K562 (cell line): Measurements from ENCODE around the gene CTTNBP2. TPM values are rescaled to one million over a fixed set of nuclear protein-coding genes. Genes with fewer than 3 reads are reported as not detected.

Experiments used
- ATF1 ChIP-seq, 2 experiments: fragments of 450-650 bp in 1 of 2; IDR thresholded peaks; 2 replicates each; pipeline ENCODE4 v1.6.1; 2016; ENCODE audit warnings: missing compliant biosample characterization in 1 of 2, missing genetic modification characterization in 1 of 2
- BRF2 ChIP-seq: IDR thresholded peaks from 3 replicates; pipeline ENCODE4 v1.6.1; 2011; ENCODE audit warnings: borderline replicate concordance, mild to moderate bottlenecking; ENCODE audit not compliant: insufficient read length, insufficient read depth
- CCNT2 ChIP-seq: IDR thresholded peaks from 2 replicates; pipeline ENCODE4 v1.6.1; 2011; ENCODE audit warnings: borderline replicate concordance, low read depth, mild to moderate bottlenecking, moderate library complexity, mixed read lengths, low read length; ENCODE audit not compliant: insufficient read length; ENCODE audit errors: extremely low read depth
- FOSL1 ChIP-seq: fragments of 200-800 bp; sonication (Bioruptor generic); conservative IDR thresholded peaks from 2 replicates; pipeline ENCODE4 v1.6.1; 2016; ENCODE audit warnings: missing genetic modification characterization, missing compliant biosample characterization
- FUS ChIP-seq: fragments of 200-400 bp; formaldehyde crosslinking; optimal IDR thresholded peaks from 2 replicates; pipeline ENCODE3; 2017; ENCODE audit warnings: low read depth, low read length
- GABPA ChIP-seq: fragments of 200-800 bp; sonication (Bioruptor generic); conservative IDR thresholded peaks from 2 replicates; pipeline ENCODE4 v1.6.1; 2016; ENCODE audit warnings: low read depth, missing genetic modification characterization, missing compliant biosample characterization
- MTA2 ChIP-seq: fragments of 450-650 bp; IDR thresholded peaks from 2 replicates; pipeline ENCODE4 v1.6.1; 2016; ENCODE audit warnings: low read depth
- MTF1 ChIP-seq: fragments of 250-450 bp; sonication (Bioruptor Pico); IDR thresholded peaks from 2 replicates; pipeline ENCODE4 v1.9.0; 2021; ENCODE audit warnings: moderate library complexity, mild to moderate bottlenecking, inconsistent platforms, borderline replicate concordance
- POLR2G ChIP-seq: fragments of 200-400 bp; formaldehyde crosslinking; IDR thresholded peaks from 2 replicates; pipeline ENCODE4 v1.6.1; 2017; ENCODE audit warnings: low read depth, mild to moderate bottlenecking, antibody characterized with exemption, low read length, moderate library complexity
- TCF3 ChIP-seq: sonication (generic); formaldehyde crosslinking; IDR thresholded peaks from 2 replicates; pipeline ENCODE4 v1.4.0; 2020; ENCODE audit warnings: mild to moderate bottlenecking, missing genetic modification reagents
- ZBTB11 ChIP-seq, 3 experiments: fragments of 200-800 bp in 1 of 3; fragments of 250-450 bp in 1 of 3; fragments of 450-650 bp in 1 of 3; sonication (Bioruptor Pico) in 1 of 3; sonication (Bioruptor generic) in 1 of 3; formaldehyde crosslinking in 1 of 3; IDR thresholded peaks; 2 replicates each; pipeline versions ENCODE4 v1.6.1 to v1.8.0; 2016 to 2022; ENCODE audit warnings: mild to moderate bottlenecking in 2 of 3, missing genetic modification characterization in 2 of 3, missing compliant biosample characterization in 1 of 3, moderate library complexity in 1 of 3
- ZNF277 ChIP-seq: fragments of 250-450 bp; sonication (Bioruptor Pico); IDR thresholded peaks from 2 replicates; pipeline ENCODE4 v1.8.0; 2022; ENCODE audit warnings: inconsistent platforms, mild to moderate bottlenecking, moderate library complexity, borderline replicate concordance
- ZNF316 ChIP-seq: fragments of 450-650 bp; IDR thresholded peaks from 2 replicates; pipeline ENCODE4 v1.6.1; 2016
- polyA plus RNA-seq, 8 experiments: library from polyadenylated mRNA; depleted of rRNA in 4 of 8; stranded (reverse) in 5 of 8; unstranded in 3 of 8; fragments of >200 nt; fragmentation: Nextera tagmentation in 2 of 8; fragmentation: Illumina TruSeq in 1 of 8; extraction: Ambion mirVana in 2 of 8; extraction: Trizol in 1 of 8; gene quantifications; 2 replicates each; pipeline versions ENCODE4 v1.2.1 to v1.2.3, GENCODE V29; 2011 to 2014; ENCODE audit warnings: inconsistent platforms in 1 of 8, missing spikeins in 1 of 8
- total RNA-seq, 7 experiments: library from RNA; depleted of rRNA in 6 of 7; stranded (reverse); fragments of >200 nt in 6 of 7; fragmentation: Illumina TruSeq in 2 of 7; extraction: Trizol in 2 of 7; gene quantifications; 2 replicates each; pipeline versions ENCODE4 v1.2.1 to v1.2.3, GENCODE V29; 2011 to 2021; ENCODE audit warnings: low replicate concordance in 1 of 7
- TF ChIP-seq, protein P1 (sequence below): fragments of 450-650 bp; conservative IDR thresholded peaks from 2 replicates; pipeline ENCODE4 v1.6.1; 2016; ENCODE audit warnings: missing genetic modification characterization, low read depth, mild to moderate bottlenecking, missing compliant biosample characterization, moderate library complexity
- TF ChIP-seq, protein P2 (sequence below): fragments of 450-650 bp; IDR thresholded peaks from 2 replicates; pipeline ENCODE4 v1.6.1; 2017; ENCODE audit warnings: antibody characterized with exemption

CTTNBP2 gene
- total and polyA plus RNA-seq, 9 of the 15 experiments (the other 6 are each of a cell fraction or from before 2014, with no cell fraction given), result 0.05 TPM; not detected in 8

- TF ChIP-seq, protein P1, sequence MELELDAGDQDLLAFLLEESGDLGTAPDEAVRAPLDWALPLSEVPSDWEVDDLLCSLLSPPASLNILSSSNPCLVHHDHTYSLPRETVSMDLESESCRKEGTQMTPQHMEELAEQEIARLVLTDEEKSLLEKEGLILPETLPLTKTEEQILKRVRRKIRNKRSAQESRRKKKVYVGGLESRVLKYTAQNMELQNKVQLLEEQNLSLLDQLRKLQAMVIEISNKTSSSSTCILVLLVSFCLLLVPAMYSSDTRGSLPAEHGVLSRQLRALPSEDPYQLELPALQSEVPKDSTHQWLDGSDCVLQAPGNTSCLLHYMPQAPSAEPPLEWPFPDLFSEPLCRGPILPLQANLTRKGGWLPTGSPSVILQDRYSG (tag), result peak; percentile 80
- no peak for TF ChIP-seq ZNF277 (CRISPR knock-in tag)
- no peak for TF ChIP-seq FUS
- TF ChIP-seq MTF1, result no peak
- peak; percentile 94 for TF ChIP-seq MTA2
- no peak for TF ChIP-seq POLR2G
- peak; percentile 95 for TF ChIP-seq CCNT2
- no peak for TF ChIP-seq BRF2
- peak; percentile 71 for TF ChIP-seq FOSL1
- TF ChIP-seq, protein P2, sequence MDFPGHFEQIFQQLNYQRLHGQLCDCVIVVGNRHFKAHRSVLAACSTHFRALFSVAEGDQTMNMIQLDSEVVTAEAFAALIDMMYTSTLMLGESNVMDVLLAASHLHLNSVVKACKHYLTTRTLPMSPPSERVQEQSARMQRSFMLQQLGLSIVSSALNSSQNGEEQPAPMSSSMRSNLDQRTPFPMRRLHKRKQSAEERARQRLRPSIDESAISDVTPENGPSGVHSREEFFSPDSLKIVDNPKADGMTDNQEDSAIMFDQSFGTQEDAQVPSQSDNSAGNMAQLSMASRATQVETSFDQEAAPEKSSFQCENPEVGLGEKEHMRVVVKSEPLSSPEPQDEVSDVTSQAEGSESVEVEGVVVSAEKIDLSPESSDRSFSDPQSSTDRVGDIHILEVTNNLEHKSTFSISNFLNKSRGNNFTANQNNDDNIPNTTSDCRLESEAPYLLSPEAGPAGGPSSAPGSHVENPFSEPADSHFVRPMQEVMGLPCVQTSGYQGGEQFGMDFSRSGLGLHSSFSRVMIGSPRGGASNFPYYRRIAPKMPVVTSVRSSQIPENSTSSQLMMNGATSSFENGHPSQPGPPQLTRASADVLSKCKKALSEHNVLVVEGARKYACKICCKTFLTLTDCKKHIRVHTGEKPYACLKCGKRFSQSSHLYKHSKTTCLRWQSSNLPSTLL, result no peak
- TF ChIP-seq ZNF316, result peak; percentile 100
- peak; percentile 74 for TF ChIP-seq GABPA (tag)
- TF ChIP-seq ZBTB11 (CRISPR knock-in tag; IDR thresholded peaks at IDR 0.05), result peak in 1 of 3 experiments; percentile 76; a peak in 2 of 6 replicates
- peak; percentile 99 for TF ChIP-seq TCF3 (CRISPR knock-in tag)
- no peak for TF ChIP-seq ATF1 (CRISPR knock-in tag; IDR thresholded peaks at IDR 0.05)
- TF ChIP-seq ATF1 (tag; IDR thresholded peaks at IDR 0.05), result peak; percentile 88
These were observed 81.1 kb downstream of the CTTNBP2 start (continued) for GRCh38 chr7:117791877-117792780.
